Choroid plexus epithelial cell (primary cell): ENCODE measurements around the gene AOAH.
A peak's percentile ranks its signal among the peaks of the same experiment; 100 is the strongest.

Experiments
- DNase-seq: peaks from one replicate; pipeline ENCODE4 v3.0.0-alpha.2; 2010; ENCODE audit warnings: low read depth
- H3K4me3 ChIP-seq: 2 replicates; pipeline ENCODE4 v1.5.1; 2011; ENCODE audit warnings: low read depth, mild to moderate bottlenecking, control low read depth, low read length, moderate library complexity
- CTCF ChIP-seq: conservative IDR thresholded peaks from 2 replicates; pipeline ENCODE4 v1.5.1; 2011; ENCODE audit warnings: low read depth, mild to moderate bottlenecking, control low read depth, inconsistent platforms, low read length, moderate library complexity

AOAH gene

DNA sequence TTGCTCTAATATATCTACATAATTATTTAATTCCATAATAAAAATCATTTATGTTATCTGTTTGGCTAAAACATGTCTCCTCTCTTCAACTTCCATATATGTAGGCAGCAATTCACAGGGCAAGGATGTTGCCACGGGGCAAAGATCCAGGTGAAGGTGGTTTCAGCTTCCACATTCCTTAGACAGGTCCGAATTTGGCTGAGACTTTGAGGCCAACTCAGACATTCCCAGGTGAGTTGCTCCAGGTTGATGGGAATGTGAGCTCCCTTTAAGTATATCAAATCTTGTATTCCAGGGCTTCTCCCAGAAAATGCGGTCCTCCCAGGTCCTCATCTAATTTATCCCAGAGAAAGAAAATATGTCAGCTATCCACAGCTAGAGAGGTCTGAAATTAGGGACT is 15.1 kb upstream of the AOAH start:
- no peak overlapping the region for H3K4me3 ChIP-seq
- no peak for DNase-seq
- no peak for TF ChIP-seq CTCF

- H3K4me3 ChIP-seq = no peak overlapping the region
- TF ChIP-seq CTCF = no peak
- no peak for DNase-seq
These were observed 12.6 kb upstream of the AOAH start for GRCh38 chr7:36736899-36737211.

- no peak for TF ChIP-seq CTCF
- no peak overlapping the region for H3K4me3 ChIP-seq
- DNase-seq = no peak
These were observed 12.0 kb upstream of the AOAH start for GRCh38 chr7:36736090-36736898.

DNA sequence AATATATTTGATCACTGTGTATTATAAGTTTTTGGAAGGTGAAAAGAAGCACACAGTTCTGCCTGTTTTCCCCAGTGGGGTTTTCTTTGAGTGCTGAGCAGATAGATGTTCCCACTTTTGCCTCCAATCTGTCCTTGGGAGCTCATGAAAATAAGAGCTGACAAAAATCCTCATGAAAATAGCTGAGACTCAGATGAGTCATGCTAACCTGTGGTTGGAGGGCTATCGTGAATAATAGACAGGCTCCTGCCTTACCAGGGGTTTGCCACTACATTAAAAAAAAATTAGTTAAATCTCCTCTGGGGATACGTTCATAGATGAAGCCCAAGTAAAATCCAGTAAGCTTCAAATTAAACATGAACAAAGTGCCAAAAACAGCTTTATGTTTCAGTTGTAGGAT is 10.9 kb upstream of the AOAH start:
- TF ChIP-seq CTCF = no peak
- H3K4me3 ChIP-seq = no peak overlapping the region
- peak; percentile 35 for DNase-seq

GRCh38 chr7:36734731-36735130 is 10.4 kb upstream of the AOAH start:
- TF ChIP-seq CTCF = no peak
- H3K4me3 ChIP-seq = no peak overlapping the region
- DNase-seq = no peak

DNA sequence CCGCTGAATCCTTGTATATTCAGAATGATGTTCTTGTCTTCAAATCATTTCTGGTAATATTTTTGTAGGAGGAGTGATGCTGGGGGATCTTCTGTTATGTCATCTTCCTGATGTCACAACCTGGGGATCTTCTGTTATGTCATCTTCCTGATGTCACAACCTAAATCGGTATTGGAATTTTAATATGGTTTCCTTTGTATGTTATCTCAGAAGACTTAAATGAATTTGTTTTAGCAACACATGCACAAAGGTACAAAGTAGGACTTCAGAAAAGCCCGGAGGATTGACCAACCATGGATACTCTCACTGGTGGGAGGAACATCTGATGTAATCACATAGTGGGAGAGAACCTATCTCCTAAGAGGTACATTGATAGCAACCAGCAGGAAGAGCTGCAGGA is 9.1 kb upstream of the AOAH start:
- no peak for DNase-seq
- no peak for TF ChIP-seq CTCF
- no peak overlapping the region for H3K4me3 ChIP-seq

DNA sequence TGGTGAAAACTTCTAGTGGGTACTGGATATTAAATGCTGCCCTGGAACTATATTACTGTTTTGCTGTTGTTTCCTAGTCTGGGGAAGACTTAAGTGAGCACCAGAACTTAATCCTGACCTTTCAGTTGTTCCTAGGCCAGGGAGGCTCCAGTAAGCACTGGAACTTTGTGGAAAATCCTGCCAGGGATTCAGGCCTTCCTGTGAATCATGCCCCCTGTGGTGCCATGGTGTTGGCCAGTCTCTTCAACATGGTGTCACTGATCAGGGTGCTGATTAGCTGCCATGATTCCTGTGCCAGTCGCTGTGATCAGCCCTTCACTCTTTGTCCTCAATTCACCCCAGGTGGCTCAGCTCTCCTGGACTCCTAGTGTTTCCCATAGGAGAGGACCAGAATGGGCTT is 8.5 kb upstream of the AOAH start:
- no peak for DNase-seq
- no peak for TF ChIP-seq CTCF
- no peak overlapping the region for H3K4me3 ChIP-seq
